Stimulated activated CD4-positive, alpha-beta T cell treated with anti-CD3 and anti-CD28 coated beads, Interleukin-1b, Interleukin-23, amount 100 ng/mL, for 48 hours (primary cell): ENCODE measurements around the gene SERPINE2.

ENCODE experiments used
- DNase-seq: peaks from one replicate; pipeline ENCODE4 v3.0.0-alpha.2; 2020

SERPINE2 gene, protein sequence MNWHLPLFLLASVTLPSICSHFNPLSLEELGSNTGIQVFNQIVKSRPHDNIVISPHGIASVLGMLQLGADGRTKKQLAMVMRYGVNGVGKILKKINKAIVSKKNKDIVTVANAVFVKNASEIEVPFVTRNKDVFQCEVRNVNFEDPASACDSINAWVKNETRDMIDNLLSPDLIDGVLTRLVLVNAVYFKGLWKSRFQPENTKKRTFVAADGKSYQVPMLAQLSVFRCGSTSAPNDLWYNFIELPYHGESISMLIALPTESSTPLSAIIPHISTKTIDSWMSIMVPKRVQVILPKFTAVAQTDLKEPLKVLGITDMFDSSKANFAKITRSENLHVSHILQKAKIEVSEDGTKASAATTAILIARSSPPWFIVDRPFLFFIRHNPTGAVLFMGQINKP

DNA sequence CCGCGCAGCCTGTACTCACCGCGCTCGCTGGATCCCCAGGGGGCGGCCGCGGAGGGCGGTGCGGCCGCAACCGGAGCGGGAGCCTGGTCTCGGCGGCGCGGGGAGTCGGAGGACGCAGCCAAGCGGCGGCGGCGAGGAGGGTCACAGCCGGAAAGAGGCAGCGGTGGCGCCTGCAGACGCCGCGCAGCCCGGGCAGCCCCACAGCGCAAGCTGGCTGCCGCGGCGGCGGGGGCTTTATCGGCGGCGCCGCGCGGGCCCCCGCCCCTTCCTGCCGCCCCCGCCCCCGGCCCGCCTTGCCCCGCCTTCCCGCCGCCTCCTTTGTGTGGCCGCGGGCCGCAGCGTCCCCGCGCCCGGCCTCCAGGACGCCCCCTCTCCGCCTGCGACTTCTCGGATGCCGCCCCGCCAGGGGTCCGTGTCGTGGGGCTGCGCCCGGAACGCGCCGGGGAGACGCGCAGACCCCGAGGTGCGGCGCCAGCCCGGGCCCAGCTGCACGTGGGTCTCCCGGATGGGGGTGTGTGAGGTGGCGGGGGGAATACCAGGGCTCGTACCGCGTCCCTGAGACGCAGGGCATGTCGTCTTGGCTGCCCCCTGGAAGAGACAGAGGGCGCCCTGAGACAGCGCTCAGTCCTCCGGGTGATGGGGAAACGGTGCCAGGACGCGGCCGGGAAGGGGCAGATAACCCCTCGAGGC lies at the start of gene SERPINE2:
Gene SERPINE2, minus strand, starts transcription at position 207 of the 690 bp plus-strand sequence. CDS start 37,386 bp downstream, outside the sequence.
- DNase-seq, result peak; percentile 35

DNA sequence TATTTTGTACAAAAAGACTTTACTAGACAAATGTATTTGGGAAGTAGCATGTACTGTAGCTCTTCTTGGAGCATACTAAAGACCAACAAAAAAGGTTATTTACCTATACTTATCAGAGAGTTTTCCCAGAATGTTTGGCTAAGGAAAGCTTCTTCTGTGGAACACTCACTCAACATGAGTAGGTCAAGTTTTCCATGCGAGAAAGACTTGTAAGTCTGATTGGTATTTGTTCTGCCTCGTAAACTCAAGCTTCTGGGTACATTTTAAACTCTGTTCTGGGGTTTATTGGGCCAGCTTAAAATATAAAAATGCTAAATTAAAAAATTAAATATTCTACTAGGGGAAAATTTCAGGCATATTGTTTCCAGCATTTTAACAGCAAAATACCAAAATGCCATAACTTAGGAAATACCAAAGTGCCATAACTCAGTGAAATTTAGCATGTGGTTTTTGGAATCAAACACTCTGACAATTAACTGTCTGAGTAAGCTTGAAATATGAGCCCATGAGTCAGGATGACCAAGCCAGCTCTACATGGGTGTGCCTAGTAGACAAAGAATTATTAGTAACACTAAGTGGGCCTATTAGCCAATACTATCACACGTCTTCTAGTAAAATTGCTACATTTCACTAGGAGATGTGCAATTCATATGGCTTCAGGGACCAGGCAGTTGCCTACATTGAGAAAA lies 47.3 kb upstream of the SERPINE2 start:
- no peak for DNase-seq

DNA sequence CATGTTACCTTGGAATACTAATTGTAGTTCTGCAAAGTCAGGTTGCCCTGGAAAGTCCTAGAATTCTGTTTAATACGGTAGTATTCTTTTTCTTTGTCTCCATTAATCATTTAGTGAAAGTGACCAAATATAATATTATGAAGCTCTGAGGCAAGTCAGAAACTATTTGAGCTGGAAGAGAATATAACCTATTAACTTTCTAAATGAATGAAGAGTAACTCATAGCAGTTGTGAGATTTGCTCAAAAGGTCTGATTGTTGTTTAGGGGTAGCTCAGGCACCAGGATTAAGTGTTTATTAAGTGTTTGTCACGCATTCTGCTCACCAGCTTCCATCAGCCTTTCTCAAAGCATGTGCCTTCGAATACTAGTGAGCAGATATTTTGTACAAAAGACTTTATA lies 46.7 kb upstream of the SERPINE2 start:
- no peak for DNase-seq

DNA sequence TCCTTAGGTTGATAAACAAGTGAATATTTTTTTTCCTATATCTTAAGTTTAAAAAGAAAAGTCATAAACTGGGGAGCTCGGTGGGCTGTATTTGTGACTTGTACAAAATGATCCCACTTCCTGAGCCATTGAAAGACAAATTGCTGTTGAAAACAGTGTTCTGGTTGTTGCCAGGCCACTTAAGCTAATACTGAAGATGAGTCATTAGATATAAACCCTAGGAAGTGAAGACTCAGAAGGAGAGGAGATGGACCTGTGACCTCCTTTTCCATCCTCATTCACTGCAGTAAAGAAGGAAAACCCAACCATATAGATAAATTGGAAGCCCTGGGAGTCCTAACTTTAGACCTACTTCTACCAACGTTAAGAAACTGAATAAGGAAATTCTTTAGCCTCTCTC lies 46.2 kb upstream of the SERPINE2 start:
- no peak for DNase-seq

DNA sequence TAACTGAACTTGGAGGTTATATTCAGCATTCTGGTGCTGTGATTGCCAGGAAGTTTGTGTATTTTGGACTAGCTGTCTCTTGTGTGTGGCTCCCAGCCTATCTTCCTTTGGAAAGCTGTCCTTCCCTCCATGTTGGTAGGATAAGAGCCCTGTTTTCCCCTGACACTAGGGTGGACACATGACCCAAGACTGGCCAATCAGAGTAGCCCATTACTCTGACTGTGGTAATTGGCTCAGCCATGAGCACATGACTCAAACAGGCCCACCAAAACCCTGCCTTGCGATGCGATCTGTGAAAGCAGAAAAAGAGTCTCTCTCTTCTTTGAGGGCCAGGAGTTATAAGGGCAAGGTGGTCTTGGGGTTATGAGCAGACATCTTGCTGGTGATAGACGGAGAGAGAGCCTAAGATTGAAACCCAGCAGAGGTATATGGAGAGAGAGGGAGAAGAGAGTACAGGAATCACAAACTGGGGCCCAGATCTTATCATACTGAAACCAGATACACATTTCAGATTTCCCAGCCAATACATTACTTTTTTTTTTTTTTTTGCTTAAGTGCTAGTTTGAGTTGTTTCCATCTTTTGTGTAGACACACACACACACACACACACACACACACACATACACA lies 45.3 kb upstream of the SERPINE2 start:
- no peak for DNase-seq

DNA sequence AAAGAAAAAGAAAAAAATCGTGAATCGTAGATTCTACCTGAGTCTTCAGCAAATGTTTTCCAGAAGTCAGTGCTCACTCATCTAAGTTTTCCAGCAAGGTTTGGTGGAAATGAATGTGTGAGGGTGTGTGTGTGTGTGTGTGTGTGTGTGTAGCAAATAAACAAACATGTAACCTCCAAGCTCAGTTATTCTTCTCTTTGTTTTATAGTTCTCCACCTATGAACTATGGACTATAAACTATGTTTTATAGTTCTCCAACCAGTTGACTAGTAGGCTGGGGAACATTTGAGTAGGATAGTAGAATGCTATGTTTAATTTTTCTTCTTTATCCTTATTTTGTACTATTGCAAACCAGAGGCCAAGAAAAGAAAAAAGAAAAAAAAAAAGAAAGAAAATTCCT lies 44.6 kb upstream of the SERPINE2 start:
- DNase-seq, result no peak

DNA sequence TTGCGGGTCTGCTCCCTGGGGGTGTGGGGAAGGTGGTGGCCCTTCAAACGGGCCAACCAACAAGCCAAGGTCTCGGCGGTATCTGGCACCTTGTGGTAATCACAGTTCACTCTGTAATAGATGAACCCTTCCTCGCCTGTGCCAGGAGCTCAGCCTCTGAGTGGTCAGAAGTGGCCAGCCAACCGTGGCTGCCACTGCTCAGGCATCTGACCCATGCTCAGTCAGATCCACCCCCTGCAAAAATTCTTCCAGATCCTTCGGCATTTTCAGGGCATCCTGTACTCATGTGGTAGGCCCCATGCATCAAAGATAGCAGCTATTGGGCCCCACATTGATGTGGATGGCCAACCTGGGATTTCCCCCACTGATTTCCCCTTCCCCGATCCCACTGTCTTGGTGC lies 39.6 kb upstream of the SERPINE2 start:
- DNase-seq, result no peak

DNA sequence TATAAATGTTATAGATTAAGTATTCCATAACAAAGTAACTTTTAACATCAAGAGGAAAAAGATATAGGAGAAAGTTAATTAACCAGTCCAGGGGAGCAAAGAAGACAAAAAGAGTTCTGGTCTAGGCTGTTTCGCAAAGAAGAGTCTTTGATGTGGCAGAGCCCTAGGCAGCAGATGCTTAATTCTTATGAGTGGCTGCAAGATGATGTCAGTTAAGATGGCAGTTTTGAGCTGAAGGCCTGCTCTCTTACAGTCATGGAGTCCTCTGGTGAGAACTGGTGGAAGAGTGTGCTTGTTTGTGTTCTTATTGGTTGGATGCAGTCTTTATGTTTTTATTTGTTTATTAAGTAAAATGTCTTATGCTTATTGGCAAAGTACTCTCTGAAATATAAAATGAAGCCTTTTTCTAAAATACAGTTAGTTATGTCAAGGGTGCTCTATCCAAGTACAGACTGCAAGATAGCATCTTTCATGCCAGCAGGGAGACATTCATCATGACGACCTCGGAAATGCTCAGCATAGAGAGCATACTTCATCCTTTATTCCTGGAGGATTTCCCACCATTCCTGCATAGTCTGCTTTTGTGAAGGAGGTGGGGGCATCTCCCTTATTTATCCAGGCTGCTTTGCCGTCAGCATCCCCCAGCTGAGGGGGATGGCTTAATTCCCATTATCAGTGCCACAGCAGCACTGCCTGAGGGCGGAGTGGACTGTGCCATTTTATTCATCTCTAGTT lies 38.9 kb upstream of the SERPINE2 start:
- DNase-seq, result no peak

DNA sequence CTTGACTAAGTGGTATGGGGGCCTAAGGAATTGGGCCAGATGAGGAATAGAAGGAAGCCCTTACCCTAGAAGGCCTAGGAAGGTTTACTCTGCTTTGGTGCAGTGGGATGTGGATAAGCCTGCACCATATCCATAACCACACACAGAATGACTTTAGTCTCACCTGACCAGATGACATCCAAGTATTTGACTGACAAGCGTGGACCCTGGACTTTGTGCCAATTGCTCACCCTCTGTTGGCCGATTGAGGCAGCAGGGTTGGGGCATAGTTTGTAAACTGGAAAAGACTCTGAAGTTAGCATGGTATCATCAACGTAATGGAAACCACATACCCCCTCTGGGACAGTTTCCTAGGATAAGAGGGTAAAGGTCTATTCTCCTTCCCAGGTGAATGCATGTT lies 36.5 kb upstream of the SERPINE2 start:
- no peak for DNase-seq

DNA sequence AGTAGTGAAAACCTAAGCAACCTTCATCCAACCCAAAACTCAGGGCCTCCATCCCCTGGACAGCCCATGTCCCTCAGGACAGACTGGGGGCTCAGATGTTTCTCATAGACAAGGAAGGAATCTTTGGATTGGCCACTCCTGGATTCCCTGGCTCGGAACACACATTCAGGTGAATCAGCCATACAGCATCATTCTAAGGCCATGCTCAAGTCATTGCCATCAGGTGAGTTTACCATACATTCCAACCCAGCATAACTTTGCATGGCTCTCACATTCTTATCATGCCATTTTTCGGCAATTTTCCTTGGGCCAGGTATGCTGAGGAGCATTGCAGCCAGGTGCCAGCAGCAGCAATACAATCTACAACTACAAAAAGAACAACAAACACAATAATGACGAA lies 34.6 kb upstream of the SERPINE2 start:
- no peak for DNase-seq

DNA sequence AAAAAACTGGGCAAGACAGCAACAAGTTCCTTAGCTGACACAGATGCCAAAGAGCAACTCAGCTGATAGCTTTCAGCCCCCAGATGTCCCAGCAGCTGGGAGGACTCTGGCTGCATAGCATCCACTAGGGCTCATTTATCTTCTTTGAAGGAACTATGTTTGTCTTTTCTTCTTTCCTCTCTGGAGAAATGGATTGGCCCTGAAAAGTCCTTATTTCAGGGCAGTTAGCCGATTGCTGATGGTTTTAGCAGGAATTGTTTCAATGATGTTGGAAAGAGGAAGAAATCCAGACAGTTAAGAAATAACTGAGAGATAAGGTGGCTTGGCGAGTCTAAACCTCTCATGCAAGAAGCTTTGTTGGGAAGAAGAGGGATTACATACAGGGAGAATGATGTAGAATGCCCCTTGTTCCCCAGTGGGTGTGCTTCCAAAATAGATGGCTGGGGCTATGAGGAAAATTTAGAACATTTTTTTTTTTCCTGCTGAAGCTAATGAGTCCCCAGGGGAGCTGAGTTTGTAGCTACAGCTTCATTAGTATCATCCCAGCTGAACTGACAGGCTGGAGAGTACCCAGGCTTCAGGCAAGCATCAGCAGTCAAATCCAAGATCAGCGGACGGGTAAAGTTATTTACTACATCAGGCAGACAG lies 33.6 kb upstream of the SERPINE2 start:
- no peak for DNase-seq

DNA sequence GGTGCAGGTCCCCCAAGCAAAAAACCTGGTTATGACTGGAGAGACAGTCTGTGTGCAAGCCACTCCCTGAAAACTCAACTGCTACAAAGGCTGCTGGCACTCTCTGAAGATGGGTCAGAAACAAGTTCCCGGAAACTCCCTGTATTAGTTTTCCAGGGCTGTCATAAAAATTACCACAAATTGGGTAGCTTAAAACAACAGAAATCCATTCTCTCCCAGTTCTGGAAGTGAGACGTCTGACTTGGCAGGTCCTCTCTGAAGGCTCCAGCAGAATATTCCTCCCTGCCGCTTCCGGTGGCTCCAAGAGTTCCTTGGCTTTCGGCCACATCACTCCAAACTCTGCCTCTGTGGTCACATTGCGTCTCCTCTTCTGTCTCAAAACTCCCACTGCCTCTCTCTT lies 30.1 kb upstream of the SERPINE2 start:
- DNase-seq, result no peak

DNA sequence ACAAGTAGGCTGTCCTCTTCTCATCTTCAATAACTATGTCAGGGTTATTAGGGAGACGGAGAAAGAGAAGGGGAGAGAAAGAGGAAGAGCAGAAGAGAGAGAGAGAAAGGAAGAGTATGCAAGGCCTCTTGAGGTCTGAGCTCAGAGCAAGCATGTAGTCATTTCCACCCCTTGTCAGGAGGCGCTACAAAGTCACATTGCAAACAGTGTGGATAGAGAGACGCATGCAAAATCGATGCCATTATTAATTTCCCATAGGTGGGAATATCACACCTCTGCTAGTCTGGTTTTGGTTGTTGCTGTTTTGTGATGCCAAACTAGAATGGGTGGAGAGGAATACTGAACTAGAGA lies 24.2 kb upstream of the SERPINE2 start:
- DNase-seq, result no peak

DNA sequence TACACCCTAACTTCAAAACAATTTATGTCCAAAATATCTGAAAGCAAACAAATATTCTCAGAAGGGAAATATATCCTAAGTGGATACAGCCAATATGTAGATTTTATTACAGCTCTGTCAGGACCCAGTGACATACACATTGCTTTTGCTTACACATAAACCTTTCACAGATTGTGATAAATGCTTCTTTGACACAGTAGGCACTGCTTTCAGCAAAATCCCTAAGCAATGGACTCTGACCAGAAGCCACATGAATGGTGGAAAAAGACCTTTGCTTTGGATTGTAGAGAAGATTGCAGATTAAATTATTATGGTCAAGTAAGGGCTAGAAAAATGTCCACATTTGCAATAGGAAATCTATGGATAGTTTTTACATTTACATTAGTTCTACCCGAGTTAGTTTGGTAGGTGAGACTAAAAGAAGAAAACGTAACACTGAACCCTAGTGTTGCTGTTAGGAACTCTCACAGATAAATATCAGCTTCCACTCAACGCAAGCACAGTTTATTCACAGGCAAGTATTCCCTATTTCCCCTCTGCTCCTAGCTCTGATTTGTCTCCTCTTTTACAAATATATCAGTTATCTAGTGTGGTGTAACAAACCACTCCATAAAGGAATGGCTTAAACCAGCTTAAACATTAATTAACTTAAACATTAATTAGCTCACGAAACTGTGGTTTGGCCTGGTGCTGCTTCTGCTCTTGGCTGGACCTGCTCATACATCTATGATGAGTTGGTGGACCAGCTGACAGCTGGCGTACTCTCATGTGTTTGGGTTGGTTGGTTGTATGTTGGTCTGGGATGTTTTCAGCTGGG lies 23.6 kb upstream of the SERPINE2 start:
- DNase-seq, result no peak

DNA sequence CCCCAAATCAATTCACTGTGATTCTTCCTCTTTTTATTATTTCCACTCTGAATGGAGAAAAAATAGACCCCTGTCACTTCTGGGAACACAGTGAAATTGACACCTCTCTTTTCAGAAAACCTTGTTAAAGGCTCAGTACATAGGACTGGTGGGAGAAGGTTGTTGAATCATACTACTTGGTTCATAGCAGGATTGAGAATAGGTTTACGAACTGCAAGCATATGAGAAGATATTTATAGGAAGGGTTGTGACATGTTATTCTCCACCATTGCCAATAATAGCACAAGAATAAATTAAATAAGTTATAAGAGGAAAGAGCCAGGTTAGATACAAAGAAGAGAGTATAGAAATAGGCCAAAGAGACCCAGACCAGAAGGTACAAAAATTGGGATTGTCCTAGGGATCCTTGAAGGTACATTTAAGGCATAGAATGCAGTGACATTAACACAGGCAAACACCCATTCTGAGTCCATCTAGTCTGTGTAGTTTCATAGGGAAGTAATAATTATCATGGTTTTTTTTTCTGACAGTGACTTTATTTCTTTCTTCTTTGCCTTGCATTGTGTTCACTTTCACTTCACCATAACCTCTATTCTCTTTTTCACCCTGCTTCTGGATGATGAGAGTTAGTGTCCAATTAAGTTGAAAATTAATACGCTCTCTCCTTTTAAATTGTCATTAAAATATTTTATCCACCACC lies 21.8 kb upstream of the SERPINE2 start:
- DNase-seq, result no peak

DNA sequence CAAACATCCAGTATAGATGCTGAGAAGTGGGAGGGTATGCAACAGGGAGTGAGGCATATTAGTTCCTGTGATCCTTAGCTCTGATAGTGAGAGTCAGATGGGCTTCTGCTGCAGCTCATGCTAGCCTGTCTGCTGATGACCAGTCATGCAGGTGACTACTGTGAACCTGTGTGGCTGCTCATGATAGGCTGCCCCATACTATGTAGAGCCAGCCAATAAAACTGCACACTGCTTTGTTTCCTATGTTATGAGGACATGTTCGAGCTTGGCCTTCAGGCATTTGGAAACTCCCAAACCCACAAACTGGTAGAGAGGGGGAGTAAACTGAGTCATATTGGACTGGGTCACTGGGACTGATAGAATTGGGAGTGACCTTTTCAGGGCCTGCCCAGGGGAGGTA lies 20.1 kb upstream of the SERPINE2 start:
- DNase-seq, result no peak

DNA sequence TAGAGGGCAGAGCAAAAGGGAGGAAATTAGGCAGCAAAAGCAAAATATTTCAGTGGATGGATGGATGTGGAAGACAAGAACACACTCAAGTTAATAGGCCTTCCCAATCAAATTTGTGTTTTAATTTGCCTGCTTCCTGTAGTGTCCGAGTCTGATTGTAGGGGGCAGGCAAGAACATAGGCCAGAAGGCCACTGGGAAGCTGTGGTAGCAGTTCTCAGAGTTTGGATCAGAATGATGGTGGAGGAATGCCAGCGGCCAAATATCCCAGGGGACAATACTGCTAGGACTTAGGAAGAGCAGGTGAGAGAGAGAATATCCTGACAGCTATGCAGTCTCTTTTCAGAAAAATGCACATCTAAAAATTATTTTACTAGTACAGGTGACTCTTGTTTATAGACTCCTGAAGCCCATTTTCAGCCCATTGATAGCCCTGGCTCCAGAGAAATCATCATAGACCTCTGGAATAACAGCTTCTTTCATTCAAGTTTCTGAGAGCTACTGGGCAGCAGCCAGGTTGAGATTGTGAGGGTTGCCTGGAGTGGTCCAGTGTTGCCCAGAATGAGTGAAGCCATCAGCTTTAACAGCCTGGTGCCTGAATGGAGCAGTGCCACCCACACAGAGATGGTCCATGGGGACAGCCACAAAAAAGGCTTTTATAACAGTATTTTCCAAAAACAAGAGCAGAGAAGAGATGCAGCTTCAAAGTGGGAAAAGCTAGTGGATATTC lies 19.1 kb upstream of the SERPINE2 start:
- no peak for DNase-seq

DNA sequence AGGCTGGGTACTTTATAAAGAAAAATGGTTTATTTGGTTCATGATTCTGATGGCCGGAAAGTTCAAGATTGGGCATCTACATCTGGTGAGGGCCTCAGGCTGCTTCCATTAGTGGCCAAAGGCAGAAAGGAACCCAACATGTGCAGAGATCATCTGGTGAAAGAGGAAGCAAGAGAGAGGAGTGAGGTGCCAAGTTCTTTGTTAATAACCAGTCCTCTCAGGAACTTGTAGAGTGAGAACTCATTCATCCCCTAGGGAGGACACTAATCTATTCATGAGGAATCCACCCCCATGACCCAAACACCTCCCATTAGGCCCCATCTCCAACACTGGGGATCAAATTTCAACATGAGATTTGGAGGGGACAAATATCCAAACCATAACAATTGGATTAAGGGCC lies 17.8 kb upstream of the SERPINE2 start:
- DNase-seq, result no peak

DNA sequence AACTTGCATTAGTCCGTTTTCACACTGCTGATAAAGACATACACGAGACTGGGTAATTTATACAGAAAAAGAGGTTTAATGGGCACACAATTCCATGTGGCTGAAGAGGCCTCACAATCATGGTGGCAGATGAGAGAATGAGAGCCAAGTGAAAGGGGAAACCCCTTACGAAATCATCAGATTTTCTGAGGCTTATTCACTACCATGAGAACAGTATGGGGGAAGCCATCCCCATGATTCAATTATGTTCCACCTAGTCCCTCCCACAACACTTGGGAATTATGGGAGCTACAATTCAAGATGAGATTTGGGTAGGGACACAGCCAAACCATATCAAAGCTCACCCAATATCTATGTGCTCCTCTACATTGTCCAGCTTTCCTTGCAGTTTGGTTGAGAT lies 16.0 kb upstream of the SERPINE2 start:
- DNase-seq, result no peak

DNA sequence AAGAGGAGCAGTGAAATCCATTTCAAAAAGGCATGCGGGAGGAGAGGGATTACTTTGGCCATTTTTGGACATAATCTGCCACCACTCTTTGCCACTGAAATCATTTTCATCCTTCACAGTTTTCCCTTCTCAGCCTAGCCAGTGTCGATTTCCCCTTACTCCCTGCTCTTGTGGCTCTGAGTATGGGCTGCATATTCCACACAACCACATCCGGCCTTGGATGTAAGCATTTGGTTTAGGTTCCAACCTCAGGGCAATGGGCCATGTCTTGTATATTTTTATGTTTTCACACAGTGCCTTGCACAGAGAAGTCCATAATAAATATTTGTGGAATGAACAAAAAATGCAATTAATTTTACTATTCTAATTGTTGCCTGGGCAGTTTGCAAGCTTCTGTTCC lies 7.7 kb upstream of the SERPINE2 start:
- DNase-seq, result no peak
